GM21515 (cell line): ENCODE measurements around the gene EXOC3L4.

ENCODE experiments used
- ATAC-seq: cut with Tn5 transposase; IDR thresholded peaks from one replicate; pipeline ENCODE4 v1.9.1; 2021; ENCODE audit not compliant: unreplicated experiment

EXOC3L4 gene

DNA sequence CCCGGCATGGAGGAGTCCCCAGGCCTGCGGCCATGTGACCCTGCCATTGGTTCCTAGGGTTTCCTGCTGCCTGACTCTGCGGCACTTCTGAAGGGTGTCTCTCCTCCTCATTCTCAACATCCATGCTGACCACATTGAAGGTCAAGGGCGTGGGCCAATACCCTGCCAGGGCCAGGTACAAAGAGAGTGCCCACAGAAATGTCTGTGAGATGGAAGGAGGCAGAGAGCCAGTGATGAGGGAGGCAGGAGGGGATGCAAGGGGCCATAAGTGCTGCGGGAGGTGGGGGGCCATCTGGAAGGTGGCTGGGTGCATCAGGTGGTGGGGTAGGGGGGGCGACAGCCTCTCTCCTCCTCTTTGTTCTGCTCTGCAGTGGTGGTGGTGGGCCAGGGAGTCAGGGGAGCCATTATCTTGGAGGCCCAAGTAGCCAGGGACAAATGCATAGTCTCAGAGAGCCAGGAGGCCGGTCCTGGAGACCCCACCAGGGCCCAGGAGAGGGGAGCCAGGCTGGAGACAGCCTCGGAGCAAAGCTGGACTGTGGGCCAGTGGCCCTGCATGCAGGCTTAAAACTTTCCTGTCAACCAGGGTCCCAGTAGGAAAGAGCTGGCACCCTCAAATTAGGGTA lies 24.2 kb upstream of the EXOC3L4 start:
- no peak for ATAC-seq

DNA sequence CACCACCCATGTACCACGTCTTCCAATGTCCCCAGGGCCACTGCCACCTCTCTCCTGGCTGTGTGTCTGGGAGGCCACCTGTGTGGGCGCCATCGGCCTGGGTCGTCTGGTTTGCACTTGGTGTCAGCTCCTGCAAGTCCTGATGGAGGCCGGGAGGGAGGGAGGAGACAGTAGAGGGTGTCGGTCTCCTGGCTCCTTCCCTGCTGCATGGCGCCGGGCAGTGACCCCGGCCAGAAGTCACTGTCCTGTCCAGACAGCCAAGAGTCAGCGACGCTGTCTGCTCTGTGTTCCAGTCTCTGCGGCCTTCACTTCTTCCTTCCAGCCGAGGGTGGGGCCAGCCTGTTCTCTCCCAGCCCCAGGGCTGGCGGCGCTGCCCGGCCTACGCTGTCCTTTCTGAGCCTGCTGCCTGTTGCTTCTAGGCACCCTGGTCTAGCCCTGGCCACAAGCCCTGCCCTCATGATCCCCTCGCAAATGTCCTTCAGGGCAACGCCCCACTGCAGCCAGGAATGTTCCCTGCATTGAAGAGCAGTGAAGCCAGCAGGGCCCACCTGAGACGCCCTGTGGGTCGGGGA lies 23.5 kb upstream of the EXOC3L4 start:
- no peak for ATAC-seq

DNA sequence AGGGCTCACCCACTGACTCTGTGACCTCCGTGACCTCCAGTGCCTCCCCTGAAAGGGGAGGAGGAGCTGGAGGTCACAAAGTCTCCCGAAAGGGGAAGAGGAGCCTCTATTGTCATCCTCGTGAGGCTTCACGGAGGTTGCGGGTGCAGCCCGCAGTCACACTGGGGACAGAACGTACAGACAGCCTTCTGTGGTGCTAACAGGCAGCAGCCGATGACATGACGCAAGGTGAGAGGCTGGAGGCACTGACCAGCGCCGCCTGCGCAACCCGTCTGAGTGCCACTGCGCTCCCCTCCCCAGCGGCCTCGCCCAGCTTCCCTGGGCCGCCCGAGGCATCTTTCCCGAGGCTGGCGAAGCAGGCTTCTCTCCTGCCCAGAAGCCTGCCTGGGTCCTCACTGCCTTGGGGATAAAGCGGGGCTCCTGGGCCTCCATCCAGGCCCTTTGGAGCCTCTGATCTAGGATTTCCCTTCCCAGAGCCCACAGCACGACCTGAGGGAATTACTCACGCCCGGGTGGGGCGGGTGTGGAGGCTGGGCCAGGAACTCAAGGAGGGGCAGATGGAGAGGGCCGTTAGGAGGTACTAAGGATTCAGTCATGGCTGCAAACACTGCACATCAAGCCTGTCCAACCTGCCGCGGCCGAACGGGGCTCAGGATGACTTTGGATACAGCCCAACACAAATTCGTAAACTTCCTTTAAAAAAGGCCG lies 22.8 kb upstream of the EXOC3L4 start:
- no peak for ATAC-seq

DNA sequence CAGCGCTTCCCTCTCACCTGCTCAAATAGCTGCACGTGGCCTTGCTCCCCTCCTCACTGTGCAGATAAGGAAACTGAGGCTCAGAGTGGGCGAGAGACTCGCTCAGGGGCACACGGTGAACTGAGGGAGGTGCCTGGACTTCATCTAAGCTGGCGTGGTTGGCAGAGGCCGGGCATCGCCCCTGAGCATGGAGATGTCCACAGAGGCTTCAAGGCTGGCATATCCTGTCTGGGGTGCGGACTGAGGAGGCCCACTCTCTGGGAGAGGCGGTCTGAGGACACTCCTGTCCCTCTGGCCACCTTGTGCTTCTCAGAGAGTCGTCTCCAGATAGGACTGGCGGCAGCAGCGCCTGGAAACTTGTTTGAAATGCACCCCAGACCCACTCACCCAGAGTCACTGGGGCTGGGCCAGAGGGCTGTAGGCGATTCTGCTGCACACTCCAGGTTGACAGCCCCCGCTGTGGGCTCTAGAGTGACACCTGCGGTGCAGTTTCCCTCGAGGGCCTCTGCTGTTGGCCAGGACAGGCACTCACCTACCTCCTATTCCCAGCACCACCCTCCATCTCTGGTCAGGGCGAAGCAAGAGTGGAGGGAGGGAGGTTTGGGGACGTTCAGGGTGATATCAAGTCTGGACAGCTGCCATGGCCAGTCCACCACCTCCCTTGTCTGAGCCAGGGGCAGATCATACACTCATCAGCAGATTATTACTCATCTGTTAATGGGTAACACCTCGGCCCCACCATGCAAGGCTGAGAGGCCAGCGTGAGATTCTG lies 21.7 kb upstream of the EXOC3L4 start:
- ATAC-seq, result no peak

DNA sequence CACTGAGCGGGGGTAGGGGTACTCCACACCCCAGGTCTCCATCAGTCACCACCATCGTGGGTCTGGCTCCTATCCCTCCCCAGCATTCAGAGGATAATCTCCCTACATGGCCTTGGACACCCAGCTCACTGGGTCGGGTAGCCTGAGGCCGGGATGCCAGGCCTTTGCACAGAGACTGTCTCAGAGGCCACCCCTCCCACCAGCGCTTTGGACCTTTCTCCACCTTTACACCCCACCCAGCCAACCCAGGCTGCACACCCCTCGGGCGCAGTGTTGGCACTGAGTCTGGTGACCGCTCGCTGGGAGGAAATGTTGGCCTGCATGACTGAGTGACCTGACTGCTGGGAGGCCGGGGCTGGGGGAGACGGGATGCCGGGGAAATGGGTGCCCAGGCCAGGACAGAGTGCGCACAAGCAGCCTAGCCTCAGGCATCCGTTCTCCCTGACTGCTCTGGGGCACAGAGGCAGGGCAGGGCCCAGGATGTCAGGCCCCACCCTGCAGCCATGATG lies 21.1 kb upstream of the EXOC3L4 start:
- ATAC-seq, result no peak

DNA sequence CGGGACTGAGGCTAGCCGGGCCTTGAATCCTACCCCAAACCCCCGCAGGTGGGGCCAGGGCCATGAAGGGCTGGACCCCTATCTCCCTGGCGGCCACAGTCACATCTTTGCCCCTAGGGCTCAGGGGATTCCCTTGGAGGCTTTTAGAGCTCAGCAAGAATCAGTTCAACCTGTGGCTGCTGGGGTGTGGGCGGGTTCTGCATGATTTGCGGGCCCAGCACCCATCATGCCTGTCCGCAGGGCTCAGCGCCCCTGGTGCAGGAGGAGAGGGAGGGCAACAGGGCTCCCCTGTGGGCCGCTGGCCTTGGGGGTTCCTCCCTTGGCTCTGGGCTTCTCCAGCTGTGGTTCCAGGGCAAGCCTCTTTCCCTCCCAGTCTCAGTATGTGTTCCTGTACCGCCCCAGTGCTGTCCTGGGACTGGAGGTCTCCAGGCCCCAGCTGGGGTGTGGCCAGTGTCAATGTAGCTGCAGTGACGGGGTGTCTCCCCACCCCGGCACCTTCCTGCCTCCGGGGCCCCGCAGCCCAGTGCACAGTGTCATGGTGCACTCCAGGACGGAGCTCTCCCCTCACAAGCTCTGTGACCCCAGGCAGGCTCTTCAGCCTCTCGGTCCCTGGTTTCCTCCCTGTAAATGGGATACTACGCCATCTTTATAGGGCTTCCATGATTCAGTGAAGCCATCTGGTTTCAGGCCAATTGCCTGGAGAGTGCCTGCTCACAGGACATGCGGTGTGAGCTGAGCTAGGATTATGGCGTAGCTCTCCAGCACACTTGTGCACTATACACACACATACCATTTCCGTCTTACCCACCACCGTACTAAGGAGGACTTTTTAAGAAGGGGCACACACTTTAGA lies 20.4 kb upstream of the EXOC3L4 start:
- ATAC-seq, result no peak

DNA sequence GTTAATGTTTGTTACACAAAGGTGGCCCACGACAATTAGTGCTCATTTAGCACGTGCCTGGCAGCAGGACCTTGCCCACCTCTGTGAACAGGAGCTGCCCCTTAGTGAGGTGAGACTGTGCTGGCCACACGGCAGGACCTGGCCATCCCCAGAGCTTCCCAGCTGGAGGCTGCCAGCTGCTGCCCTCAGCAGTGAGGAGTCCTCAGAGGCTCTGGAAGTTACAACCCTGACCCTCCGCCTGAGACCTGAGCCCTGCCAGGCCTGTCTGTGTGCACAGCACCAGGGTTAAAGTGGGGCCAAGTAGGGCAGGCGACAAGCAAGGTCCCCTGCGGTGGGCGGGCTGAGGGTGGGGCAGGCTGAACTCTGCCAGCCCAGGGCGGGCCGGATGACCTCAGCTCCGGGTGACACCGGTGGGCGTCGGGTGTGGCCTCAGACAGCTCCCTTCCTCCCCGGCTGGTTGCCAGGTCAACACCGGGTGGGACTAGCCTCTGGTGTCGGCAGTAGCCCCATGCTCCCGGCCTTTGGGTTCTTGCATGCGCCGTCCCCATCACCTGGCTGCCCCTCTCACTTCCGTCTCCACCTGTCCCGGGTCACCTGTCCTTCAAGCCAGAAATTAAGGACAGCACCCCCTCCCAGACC lies 19.7 kb upstream of the EXOC3L4 start:
- ATAC-seq, result no peak

DNA sequence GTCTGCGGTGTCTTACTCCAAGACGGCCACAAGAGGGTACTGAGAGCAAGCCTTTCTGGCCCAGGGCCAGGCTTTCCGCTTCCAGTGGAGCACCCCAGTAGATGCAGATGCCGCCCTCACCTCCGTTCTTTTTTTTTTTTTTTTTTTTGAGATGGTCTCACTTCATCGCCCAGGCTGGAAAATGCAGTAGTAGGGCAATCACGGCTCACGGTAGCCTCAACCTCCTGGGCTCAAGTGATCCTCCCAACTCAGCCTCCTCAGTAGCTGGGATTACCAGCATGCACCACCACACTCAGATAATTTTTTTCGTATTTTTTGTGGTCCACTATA lies 16.1 kb upstream of the EXOC3L4 start:
- no peak for ATAC-seq

DNA sequence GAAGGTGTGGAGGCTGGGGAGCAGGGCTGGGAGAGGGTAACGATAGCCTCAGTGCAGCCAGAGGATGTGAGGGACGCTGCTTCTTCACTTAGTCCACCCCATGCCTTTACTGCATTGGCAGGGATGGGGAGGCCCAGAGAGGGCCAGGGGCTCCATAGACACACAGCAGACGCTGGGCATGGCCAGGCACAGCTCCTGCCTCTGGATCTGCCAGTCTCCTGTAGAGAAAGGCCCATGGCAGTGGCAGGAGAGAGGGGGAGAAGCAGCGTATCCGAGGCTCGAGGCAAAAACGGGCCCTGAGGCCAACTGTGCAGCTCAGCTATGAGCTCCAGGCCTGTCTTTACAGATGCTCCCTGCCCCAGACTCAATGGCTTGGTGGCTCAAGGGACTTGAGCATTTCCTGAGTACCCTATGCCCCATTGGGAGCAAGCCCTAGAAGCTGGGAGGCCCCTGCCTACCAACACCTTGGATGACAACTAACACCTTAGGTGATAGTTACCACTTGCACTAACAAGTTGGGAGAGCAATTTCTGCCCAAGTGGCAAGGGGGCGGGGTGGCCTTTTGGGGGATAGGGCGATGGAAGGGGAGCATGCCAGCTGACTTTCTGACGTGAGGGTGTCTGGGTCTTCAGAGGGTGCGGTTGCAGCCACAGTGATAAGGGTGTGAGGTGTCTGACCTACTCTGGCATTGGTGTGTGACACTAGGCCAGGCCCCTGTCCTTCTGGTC lies 15.5 kb upstream of the EXOC3L4 start:
- no peak for ATAC-seq

DNA sequence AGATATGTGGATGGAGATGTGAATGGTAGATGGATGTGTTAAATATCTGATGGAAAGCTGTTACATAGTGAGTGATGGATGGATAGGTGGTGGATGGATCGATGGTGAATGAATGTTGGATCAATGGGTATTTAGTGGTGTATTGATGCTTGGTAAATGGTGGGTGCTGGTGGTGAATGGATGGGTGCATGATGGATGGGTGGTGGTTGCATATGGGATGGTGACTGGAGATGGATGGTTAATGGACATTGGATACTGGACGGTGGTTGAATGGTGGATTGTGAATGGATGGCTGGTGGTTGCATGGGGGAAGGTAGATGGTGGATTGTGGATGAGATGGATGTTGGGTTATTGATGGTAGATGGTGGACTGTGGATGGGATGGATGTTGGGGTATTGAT lies 12.6 kb upstream of the EXOC3L4 start:
- no peak for ATAC-seq

DNA sequence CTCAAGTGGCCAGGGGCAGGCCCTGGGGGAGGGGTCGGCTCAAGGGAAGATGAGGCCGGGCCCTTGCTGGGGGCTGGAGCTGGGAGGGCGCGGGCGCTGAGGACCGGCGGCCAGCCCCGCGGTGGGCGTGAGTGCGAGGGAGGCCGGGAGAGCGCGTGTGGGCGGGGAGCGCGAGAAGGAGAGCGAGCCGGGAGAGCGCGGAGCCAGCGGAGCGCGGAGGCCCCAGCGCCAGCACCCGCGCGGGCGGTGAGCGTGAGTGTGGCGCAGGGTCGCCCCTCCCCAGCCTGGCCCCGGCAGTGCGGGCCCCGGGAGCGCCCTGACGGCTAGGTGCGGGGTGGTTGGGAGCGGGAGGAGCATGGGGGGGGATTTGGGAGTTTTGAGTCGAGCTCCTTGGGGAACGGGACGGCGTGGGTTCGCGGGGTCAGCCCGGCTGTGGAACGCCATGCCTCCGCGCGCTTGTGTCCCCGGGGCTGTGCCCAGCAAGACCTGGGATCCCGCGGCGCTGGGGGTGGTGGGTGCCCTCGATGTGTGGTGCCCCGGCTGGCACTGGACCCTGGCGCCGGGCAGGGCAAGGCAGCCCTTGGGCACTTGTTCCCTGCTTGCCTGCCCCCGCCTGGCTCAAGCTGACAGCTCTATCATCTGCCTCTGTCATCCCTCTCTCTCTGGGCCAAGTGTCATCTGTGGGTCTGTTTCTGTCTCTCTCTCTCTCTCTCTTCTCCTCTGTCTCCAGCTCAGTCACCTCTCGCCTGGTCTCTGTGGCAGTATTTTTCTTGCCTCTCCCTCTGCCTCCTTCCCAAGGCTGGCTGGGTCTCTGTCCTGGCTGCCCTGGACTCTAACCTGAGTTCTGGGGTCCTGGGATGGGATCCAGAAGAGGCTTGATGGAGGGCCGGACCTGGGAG lies 10.3 kb upstream of the EXOC3L4 start, which contains the start of gene LBHD2:
LBHD2 (plus strand) TSS at position 190 of the 899 bp plus-strand sequence. CDS start 1,803 bp downstream, outside the sequence.
- no peak for ATAC-seq

DNA sequence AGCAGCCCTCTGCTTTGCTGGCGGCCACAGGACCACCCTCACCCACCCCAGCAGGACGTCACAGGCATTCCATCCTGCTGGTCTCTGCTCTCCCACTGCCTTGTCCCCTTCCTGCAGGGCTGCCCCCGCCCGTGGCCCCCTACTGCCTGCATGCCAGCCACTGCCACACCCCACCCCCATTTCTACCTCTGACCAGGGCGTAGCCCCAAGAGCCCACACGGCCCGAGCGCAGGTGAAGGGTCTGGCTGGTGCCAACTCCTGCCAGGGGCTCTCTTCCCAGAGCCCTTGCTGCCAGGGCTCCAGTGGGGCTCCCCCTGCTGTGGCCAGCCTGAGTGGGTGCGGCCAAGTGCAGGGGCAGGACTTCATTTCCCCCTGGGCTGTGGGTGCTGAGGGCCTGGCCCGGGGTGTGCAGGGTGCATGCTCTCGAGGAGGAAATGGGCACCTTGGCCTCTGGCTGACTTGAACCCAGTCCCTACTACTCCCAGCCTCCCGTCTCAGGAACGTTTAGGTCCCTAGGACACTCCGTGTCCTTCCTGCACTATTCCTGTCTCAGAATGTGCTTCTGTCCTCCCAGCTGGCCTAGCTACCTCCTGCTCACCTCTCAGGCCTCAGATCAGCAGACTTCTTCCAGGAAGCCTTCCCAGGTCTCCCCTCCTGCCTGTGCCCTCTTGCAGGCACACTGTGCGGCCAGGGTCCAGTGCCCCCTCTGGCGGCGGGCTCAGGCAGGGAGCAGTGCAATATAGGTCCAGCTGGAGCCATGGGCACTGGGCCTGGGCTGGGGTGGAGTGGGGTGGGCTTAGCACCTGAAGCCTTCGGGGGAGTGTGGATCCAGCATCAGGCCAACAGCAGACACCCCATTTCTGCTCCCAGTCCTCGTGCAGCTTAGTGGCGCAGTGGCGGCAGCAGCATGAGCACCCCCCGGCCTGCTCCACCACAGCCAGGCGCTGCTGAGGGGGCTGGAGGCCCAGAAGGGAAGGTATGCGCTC lies 9.1 kb upstream of the EXOC3L4 start:
- ATAC-seq, result no peak

DNA sequence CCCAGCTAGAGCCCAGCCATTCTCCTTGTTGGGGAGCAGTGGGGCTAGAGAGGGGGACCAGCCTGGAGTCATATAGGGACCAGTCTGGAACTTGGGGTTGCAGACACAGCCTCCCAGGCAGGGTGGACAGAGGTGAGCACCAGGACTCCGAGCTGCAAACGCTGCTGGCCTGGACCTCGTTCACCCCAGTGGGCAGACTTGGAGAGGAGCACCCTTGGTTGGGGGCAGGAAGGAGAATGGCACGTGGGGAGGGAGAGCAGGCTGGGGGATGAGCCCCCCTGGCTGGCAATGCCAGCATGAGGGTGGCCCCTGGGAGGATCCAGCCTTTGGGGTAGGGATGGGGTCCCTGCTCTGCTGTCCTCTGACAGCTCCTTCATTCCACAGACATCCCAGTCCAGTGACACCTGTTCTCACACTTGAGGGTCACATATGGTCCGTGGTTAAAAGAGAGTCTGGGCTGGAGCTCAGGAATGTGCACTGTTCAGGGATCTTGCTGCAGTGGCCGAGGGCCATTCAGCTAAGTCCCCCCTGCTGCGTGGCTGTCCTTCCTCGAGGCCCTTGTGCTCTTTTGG lies 7.7 kb upstream of the EXOC3L4 start:
- ATAC-seq, result no peak

DNA sequence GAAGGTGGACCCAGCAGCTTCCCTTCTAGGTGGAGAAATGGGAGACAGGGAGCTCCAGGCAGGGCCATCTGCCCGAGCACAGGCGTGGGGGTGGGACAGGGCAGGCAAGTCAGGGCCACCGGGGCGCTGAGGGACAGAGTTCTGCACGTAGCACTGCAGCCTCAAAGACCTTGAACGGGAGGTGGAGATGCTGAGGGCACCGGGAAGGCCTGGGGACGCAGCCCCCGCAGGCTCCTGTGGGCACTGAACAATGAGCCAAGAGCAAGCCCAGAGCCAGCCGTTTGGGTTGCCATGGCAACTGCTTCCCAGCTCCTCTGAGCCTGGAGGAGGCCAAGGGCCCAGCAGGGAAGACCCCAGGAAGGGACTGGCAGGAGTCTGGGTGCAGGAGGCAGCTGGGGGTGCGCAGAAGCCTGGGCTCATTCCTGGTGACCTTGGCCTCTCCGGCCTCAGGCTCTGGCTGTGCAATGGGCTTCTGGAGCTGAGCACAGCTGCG lies 7.1 kb upstream of the EXOC3L4 start:
- ATAC-seq, result no peak

DNA sequence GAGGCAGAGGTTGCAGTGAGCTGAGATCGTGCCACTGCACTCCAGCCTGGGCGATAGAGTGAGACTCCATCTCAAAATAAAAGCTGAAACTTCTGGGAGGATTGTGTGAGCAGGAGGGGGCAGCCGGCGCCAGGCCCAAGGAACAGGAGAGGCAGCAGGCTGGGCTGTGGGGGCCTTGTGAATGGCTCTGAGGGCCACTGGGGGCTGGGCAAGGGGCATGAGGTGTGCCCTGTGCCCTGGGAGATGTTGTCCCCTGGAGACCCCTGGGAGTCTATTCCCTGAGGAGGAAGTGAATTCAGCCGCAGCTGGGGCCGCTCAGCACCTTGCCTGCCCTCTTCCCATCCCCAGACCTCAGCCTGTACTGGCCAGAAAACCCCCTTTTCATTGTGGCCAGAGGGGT lies 5.6 kb upstream of the EXOC3L4 start:
- no peak for ATAC-seq

DNA sequence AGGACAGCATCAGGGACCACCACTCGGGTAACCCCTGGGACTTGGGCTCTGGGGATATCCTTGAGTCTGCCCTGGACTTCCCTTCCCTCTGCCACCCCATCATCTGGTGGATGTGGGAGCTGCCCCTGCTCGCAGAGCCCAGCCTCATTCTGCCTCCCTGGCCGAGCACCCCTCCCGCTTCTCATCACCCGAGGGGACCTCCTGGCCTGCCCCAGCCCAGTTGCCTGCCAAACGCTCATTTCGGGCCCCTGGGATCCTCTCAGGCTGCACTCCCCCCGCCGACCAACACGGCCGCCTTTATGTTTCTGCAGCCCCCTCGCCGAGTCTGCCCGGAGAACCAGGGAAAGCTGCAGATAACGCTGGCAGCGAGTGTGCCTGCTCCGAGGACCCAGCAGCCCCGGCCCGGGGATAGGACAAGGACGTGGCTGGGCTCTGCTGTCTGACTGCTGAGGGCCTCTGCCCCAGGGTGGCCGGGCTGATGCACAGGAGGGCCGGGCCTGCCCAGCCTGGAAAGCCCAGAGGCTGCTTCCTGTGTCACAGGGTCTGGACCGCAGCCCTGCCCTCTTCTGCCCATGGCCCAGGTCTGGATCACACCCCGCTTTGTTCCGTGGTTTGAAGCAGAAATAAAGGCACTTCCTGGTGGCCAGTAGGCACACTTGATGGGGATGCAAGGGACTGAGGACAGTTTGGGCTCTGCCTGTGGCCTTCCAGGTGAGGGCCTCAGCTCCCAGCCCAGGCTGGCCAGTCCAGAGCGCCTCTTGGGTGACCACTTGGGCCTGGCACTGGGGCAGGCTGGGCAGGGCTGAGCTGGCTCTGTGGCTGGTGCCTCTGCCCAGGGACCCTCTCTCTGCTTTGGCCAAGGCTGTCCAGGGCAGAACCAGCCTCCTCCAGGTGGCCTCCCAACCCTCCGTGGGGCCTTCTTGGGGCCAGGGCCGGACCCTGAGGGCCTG lies 4.9 kb upstream of the EXOC3L4 start:
- ATAC-seq, result no peak
